Kidney glomerular epithelial cell (primary cell): ENCODE results near the gene PSG4.
"Not testable (repeated sequence)": the region's sequence is repeated elsewhere in the genome, so short reads cannot be mapped to it uniquely, and the experiment has no call there.

Source experiments
- DNase-seq: peaks from one replicate; lab custom pipeline; 2025; lab: John Stamatoyannopoulos, UW

PSG4 gene

DNA sequence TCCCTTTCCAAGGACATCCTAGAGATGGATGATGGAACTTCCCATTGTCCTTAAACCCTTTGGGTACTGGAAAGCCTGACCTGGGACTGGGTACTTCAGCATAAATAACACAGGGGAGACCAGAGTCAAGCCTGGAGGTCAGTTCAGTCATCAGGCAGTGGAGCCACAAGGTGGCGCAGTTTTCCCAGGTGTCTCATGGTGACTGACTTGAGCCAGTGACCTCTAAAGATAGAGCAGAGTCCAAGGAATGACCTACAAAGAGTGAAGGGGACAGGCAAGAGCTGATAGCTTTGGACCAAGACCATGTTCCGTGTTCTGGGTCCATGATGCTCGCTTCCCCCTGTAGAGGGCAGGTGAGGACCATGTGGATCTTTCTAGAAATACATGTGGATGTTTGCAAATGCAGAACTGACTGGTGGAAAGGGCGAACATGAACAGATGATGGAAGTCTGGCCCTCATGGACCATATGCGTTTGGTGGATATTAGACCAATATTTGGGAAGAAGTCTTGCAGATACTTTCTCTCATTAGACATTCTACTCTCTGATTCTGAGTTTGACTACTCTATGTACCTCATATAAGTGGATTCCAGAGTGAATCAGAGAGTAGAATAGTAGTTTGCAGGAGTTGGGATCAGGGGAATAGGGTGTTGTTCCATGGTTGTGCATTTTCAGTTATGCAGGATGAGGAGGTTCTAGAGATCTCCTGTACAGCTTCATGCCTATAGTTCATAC is 6.6 kb downstream of the PSG4 start:
- DNase-seq, result not testable (repeated sequence)

DNA sequence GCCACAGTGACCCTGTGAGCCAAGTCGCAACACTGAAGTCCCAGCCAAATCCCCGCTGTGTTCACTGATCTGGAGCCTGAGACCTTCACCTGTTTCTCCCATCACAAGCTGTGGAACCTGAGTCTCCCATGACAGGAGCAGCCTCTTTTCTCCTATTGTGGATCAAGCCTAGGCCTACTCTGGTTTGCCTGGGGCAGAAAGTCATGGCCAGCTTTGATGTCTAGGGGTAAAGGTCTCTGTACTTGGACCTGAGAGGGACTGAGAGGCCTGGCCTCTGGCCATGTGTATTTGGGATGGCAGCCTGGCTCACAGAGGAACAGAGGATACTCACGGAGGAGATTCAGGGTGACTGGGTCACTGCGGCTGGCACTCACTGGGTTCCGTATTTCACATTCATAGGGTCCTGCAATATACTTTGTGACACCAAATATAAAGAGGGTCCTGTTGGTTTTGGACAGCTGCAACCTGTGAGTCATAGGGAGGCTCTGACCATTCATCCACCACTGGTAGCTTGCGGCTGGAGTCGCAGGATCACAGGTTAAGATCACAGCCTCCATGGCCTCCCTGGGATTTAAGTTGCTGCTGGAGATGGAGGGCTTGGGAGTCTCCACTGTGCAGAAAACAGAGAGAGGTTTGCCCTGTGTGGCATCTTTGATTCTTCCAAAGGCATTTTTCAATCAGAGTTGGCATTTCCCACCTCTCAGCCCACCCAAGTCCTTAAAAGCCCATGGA is 7.6 kb downstream of the PSG4 start:
- not testable (repeated sequence) for DNase-seq

DNA sequence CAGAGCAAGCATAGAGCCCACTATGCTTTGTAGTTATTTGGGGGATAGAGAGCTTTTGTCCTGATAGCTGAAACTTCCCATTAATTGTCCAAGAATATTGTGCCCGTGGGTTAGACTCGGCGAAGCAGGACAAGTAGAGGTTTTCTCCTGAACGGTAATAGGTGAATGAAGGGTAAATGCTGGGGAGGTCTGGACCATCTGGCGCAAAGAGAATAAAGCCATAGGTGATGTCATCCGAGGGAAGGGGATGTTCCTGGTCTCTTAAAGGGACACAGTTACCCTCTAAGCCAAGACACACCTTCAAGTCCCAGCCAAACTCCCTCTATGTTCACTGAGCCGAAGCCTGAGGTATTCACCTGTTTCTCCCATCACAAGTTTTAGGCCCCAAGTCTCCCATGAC is 11.0 kb downstream of the PSG4 start:
- DNase-seq, result not testable (repeated sequence)

DNA sequence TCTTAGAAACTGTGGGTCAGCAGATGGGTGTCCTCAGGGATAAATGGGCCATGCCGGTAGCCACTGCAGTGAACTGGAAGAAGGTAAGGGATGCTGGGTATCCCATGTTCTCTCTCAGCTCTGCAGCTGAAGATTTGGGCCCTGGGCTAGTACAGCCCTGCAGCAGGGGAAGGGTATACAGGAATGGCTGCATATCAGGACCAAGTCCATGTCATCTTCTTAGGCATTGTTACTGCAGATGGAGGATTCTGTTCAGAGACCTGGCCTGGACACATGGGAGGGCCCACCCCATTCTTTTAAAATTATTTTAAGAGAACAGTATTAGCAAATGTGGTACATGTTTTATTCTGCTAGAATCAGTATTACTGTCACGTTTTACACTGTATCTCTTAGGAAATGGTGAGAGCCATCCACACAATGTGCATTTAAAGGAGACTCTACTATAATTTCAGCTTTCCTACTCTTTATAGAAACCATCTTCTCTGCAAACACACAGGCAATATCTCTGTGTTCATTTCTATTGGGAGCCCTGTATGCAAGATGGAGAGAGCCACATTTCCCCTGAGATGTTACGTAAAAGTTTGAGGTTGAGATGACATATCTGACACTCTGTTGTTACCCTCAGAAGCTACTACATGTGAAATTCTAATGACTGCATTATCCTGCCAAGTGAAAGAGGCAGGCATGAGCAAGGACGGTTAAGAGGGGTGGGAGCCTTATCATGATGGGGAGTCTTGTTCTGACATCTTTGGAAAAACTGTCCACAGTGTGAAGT is 12.9 kb downstream of the PSG4 start:
- DNase-seq, result not testable (repeated sequence)

DNA sequence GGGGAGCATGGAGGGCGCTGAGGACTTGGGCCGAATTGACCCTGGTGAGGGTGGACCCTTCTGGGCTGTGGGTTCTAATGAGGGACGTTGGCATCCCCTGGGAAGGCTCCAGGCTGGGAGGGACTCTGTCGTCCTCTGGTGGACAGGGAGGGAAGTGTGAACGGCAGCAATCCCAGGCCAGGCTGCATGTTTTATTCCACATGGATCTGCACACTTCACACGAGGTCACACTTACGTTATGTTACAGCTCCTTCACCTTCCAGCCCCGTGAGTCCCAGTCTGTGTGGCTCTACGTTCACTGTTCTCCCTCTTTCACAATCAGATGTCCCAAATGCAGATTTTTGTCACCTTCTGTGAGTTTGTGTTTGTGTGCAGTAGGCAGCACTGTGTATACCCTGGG is 17.3 kb downstream of the PSG4 start:
- DNase-seq, result not testable (repeated sequence)

DNA sequence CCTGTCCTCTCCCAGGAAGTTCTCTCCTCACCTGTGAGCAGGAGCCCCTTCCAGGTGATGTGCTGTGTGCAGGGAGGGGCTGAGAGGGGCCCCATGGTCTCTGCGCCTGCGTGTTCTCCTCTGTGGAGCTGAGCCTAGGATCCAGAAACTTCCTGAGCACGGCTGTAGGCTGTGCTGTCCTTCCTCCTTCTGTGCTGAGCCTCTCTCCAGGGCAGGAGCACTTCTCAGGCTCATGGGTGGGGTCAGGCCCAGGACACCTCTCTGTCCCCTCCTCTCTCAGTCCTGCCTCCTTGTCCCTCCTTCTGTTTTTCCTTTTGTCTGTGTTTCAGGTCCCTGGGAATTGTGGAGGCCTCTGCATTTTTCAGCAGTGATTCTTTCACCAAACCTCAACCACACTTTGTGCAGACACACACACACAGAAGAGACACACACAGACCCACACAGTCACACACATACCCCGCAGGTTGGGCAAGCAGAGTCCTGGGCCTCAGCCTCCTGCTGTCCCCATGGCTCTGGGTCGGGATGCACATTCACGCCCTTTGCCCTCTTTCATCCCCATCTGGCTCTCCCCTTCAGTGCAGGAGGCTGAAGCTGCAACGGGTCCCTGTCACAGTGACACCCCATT is 19.0 kb downstream of the PSG4 start, which contains the start of gene PSG5:
Gene PSG5, minus strand, starts transcription at position 226 of the 625 bp plus-strand sequence. Its CDS starts 131 bp downstream, at position 95.
- not testable (repeated sequence) for DNase-seq

DNA sequence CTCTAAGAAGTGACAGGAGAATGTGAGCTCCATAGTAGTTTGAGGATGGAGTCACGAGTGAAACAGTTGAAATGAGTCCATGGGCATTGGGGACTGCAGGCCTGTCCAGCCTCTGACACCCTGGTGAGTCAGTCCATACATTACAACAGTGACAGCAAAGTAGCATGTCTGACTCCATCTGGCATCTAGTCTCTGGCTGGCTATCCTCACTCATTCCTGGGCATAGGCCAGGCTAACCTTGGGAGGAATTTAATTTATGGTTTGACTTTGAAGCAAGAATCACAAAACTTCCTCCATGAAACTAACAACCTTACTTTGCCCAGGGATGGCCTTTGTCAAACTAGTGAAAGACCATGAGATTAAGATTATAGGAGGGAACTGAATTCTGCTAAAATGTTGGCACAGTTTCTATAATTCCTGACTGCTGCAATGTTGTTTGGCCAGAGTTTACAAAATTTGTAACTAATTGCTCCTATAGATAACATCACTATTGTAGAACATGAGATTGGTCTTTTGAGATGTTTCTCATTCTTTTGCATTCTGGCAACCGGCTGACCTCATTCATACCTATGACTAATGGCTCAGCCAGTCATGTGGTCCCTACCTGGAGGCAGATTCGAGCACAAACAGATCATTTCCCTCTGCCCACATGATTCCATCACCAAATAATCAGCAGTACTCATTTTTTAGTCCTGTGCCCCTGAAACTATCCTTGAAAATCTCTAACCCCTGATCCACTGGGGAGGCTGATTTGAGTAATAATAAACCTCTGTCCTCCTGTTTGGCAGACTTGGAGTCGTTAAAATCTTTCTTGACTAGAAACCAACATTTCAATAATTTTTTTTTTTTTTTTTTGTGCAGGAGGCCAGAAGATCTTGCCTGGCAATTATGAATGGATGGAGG is 23.3 kb downstream of the PSG4 start:
- not testable (repeated sequence) for DNase-seq

DNA sequence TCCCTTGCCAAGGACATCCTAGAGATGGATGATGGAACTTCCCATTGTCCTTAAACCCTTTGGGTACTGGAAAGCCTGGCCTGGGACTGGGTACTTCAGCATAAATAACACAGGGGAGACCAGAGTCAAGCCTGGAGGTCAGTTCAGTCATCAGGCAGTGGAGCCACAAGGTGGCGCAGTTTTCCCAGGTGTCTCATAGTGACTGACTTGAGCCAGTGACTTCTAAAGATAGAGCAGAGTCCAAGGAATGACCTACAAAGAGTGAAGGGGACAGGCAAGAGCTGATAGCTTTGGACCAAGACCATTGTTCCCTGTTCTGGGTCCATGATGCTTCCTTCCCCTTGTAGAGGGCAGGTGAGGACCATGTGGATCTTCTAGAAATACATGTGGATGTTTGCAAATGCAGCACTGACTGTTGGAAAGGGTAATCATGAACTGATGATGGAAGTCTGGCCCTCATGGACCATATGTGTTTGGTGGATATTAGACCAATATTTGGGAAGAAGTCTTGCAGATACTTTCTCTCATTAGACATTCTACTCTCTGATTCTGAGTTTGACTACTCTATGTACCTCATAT is 25.8 kb downstream of the PSG4 start:
- not testable (repeated sequence) for DNase-seq

DNA sequence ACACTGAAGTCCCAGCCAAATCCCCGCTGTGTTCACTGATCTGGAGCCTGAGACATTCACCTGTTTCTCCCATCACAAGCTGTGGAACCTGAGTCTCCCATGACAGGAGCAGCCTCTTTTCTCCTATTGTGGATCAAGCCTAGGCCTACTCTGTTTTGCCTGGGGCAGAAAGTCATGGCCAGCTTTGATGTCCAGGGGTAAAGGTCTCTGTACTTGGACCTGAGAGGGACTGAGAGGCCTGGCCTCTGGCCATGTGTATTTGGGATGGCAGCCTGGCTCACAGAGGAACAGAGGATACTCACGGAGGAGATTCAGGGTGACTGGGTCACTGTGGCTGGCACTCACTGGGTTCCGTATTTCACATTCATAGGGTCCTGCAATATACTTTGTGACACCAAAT is 26.9 kb downstream of the PSG4 start:
- not testable (repeated sequence) for DNase-seq

DNA sequence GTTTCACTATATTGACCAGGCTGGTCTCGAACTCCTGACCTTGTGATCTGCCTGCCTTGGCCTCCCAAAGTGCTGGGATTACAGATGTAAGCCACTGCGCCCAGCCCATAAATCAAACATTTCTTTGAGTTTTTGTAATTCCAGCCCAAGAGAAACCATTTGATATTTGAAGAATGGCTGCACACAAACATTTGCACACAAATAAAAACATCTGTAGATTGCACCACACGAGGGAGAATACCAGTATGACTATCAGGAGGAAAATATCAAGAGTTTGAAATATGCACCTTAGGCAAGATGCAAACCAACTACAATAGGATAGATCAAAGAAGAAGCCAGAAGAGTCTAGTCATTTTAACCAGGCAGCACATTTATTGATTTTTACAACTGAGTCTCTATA is 39.5 kb downstream of the PSG4 start:
- DNase-seq, result not testable (repeated sequence)

DNA sequence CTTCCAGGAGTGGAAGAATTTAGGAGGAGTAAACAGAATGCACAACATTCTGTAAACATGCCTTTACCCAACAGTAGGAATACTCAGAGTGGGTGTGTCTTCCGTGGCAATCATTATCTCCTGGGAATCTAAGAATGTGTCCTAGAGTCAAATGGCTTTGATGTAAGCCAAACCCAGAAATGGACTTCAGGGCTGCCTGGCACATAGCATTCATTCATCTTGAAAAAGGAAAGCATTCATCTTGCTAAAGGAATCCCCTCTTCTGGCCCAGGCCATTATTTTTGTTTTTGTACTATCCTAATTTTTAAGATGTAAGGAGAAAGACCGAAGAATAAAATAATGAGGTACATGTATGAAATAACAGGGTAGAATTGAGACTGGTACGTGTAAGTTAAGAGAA is 42.3 kb downstream of the PSG4 start:
- DNase-seq, result not testable (repeated sequence)

DNA sequence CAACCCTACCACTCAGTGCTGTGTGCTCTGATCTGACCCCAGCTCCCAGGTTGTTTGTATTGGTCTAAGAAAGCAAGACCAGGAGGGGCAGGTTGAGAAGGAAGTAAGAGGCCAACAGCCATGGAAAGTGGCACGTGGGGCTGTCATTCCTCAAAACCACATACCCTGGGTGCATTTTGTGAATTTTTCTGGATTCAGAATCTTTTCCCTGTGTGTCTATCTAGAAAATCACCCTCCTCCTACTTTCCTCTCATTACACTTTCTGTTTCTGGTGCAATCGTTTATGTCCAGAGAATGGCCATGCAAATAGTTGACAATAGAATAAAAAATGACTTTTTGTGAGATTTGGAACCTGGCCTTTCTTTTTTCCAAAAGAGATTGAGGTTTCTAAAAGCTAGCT is 43.2 kb downstream of the PSG4 start:
- DNase-seq, result not testable (repeated sequence)

DNA sequence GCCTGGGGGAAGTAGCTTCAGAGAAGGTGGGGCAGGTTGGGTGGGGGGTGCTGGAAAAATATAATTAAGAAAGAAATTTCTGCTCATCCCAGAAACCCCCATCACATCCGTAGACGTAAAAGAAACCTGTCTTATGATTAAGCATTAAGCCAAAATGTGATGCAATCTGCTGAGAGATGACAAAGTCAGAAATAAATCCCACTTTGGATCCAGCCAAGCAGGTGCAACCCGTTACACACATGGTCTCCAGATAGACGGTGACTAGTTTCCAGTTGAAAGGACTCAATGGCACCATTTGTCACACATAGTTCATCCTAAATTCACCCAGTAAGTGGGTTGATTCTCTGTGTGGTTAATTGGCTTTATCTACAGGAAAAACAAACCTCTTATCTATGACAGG is 53.2 kb downstream of the PSG4 start:
- DNase-seq, result no peak

DNA sequence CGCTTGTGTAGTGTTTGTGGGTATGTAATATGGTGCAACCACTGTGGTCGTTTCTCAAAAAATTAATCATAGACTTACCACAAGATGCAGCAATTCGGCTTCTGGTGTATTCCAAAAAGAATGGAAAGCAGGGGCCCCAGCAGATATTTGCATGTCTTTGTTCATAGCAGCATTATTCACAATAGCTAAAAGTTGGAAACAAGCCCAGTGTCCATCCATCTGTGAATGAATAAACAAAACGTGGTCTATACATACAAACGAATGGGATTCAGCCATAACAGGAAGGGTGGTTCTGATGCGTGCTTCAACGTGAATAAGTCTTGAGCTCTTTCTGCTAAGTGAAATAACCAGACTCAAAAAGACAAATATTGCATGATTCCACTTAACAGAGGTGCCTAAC is 55.6 kb downstream of the PSG4 start:
- not testable (repeated sequence) for DNase-seq

DNA sequence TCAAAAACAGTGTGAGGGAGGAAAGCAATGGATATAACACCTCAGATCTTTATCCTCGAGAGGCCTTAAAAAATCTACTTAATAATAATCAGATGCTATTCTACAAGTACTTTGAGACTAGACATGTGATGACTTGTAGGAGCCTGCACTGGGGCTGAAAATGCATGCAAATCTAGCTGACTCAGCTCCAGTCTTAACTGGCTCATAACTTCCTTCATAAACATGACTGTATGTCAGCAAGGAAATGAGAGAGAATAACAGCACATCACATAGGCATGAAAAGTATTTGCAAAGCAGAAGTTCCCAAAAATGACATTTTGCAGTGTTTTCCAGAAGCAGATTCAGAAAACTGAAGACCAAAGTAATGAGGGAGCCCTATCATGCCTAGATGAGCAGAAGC is 57.2 kb downstream of the PSG4 start:
- DNase-seq, result peak; percentile 22
